B cell (primary cell): ENCODE results near the gene RAE1. TPM values are rescaled to one million over a fixed set of nuclear protein-coding genes. Genes with fewer than 3 reads are reported as not detected.

Experiments
- ATAC-seq: fragments of 200-7000 bp; cut with Tn5 transposase; one replicate; pipeline ENCODE4 v1.10.0; 2021; ENCODE audit warnings: low read depth, mild to moderate bottlenecking, moderate number of reproducible peaks, moderate library complexity
- CTCF ChIA-PET: fragments of 350-600 bp; sonication (Branson Sonifier 250); formaldehyde crosslinking; loops from one replicate; lab custom pipeline; 2021; ENCODE audit warnings: antibody characterized with exemption, inconsistent platforms; lab: Charles Lee
- POLR2A ChIA-PET: fragments of 350-600 bp; sonication (Branson Sonifier 250); formaldehyde crosslinking; loops from one replicate; lab custom pipeline; 2021; ENCODE audit warnings: antibody characterized with exemption; lab: Charles Lee
- DNase-seq: peaks from one replicate; pipeline ENCODE4 v3.0.0; 2013
- H2AFZ ChIP-seq: 2 replicates; pipeline ENCODE4 v1.6.1; 2012; ENCODE audit warnings: mild to moderate bottlenecking, low read depth, low read length; ENCODE audit not compliant: insufficient read depth, poor library complexity, severe bottlenecking
- H3K27ac ChIP-seq, 2 donors: 1 replicate in 1 of 2; 2 replicates in 1 of 2; pipeline ENCODE4 v1.5.1; 2012 to 2013; ENCODE audit warnings: low read length in 2 of 2, mild to moderate bottlenecking in 2 of 2, moderate library complexity in 1 of 2
- H3K27me3 ChIP-seq, 4 experiments: fragments of 200-600 bp in 1 of 4; sonication (generic) in 1 of 4; replicated peaks in 1 of 4; 1 replicate in 2 of 4; 2 replicates in 2 of 4; pipeline versions ENCODE4 v1.6.1 to v1.7.0; 2013 to 2016; ENCODE audit warnings: low read length in 3 of 4, mild to moderate bottlenecking in 2 of 4, mixed read lengths in 1 of 4, moderate library complexity in 1 of 4; ENCODE audit not compliant: insufficient read depth in 4 of 4, control insufficient read depth in 3 of 4; ENCODE audit errors: control extremely low read depth in 1 of 4
- H3K36me3 ChIP-seq, 2 experiments: replicated peaks in 1 of 2; 1 replicate in 1 of 2; 2 replicates in 1 of 2; pipeline versions ENCODE4 v1.6.1 to v1.7.1; 2013; ENCODE audit warnings: low read length in 1 of 2; ENCODE audit not compliant: insufficient read depth in 2 of 2, control insufficient read depth in 1 of 2; ENCODE audit errors: control extremely low read depth in 1 of 2, extremely low read depth in 1 of 2
- H3K4me1 ChIP-seq, 2 donors: fragments of 200-600 bp in 1 of 2; sonication (generic) in 1 of 2; 1 replicate in 1 of 2; 2 replicates in 1 of 2; pipeline versions ENCODE4 v1.5.1 to v1.6.1; 2013 to 2017; ENCODE audit warnings: low read length in 2 of 2; ENCODE audit not compliant: control insufficient read depth in 2 of 2, insufficient read depth in 2 of 2
- H3K4me2 ChIP-seq: replicated peaks from 2 replicates; pipeline ENCODE3; 2012; ENCODE audit warnings: mild to moderate bottlenecking, low read depth, low read length; ENCODE audit not compliant: poor library complexity, severe bottlenecking
- H3K4me3 ChIP-seq, 5 experiments: fragments of 200-600 bp in 1 of 5; sonication (generic) in 1 of 5; 1 replicate in 3 of 5; 2 replicates in 2 of 5; pipeline versions ENCODE4 v1.5.1 to v1.7.0; 2011 to 2016; ENCODE audit warnings: low read length in 4 of 5, mild to moderate bottlenecking in 4 of 5, low read depth in 2 of 5, control low read depth in 1 of 5, moderate library complexity in 1 of 5; ENCODE audit not compliant: insufficient read depth in 1 of 5; ENCODE audit errors: control extremely low read depth in 1 of 5, extremely low read depth in 1 of 5
- H3K79me2 ChIP-seq: fragments of 200-600 bp; sonication (generic); one replicate; pipeline ENCODE4 v1.6.0; 2016; ENCODE audit warnings: low read length; ENCODE audit not compliant: control insufficient read depth, insufficient read depth
- H3K9ac ChIP-seq: fragments of 200-600 bp; sonication (generic); 2 replicates; pipeline ENCODE4 v1.6.1; 2017; ENCODE audit warnings: mild to moderate bottlenecking, low read length, moderate library complexity
- H3K9me3 ChIP-seq, 3 donors: one replicate each; pipeline versions ENCODE4 v1.6.1 to v1.7.1; 2013; ENCODE audit warnings: low read length in 2 of 3; ENCODE audit not compliant: control insufficient read depth in 2 of 3, insufficient read depth in 1 of 3; ENCODE audit errors: control extremely low read depth in 1 of 3
- H4K20me1 ChIP-seq: 2 replicates; pipeline ENCODE4 v1.6.0; 2012; ENCODE audit warnings: mild to moderate bottlenecking, low read length; ENCODE audit not compliant: insufficient read depth, control insufficient read depth, poor library complexity, severe bottlenecking
- H3K27ac Mint-ChIP-seq: one replicate; pipeline ENCODE4 v1.8.0; 2021; ENCODE audit warnings: mixed read lengths
- H3K27me3 Mint-ChIP-seq: one replicate; pipeline ENCODE4 v1.8.0; 2021; ENCODE audit warnings: mixed read lengths
- H3K4me1 Mint-ChIP-seq: one replicate; pipeline ENCODE4 v1.8.0; 2021; ENCODE audit warnings: mixed read lengths
- H3K4me3 Mint-ChIP-seq: one replicate; pipeline ENCODE4 v1.8.0; 2021; ENCODE audit warnings: mixed read lengths
- H3K9me3 Mint-ChIP-seq: one replicate; pipeline ENCODE4 v1.8.0; 2022; ENCODE audit warnings: mixed read lengths; ENCODE audit not compliant: insufficient read depth
- CTCF ChIP-seq: fragments of 200-600 bp; IDR thresholded peaks from one replicate; pipeline ENCODE4 v1.8.0; 2022; ENCODE audit warnings: antibody characterized with exemption, mild to moderate bottlenecking
- EZH2 ChIP-seq: IDR thresholded peaks from 2 replicates; pipeline ENCODE4 v1.6.1; 2012; ENCODE audit warnings: borderline replicate concordance, low read depth, mild to moderate bottlenecking, moderate library complexity, low read length; ENCODE audit not compliant: insufficient read depth, poor library complexity, severe bottlenecking
- WGBS: methylation state at CpG from one replicate; pipeline ENCODE4 v1.1.5; 2013; ENCODE audit warnings: missing lambda C conversion rate; ENCODE audit not compliant: insufficient coverage; 5-methylcytosine and 5-hydroxymethylcytosine counted together
- intact Hi-C: fragments of 100-400 bp; cut with micrococcal nuclease; formaldehyde crosslinking; loops from one replicate; pipeline ENCODE4 v1.10.0; 2022
- polyA plus RNA-seq: library from polyadenylated mRNA; depleted of rRNA; stranded (reverse); fragments of >200 nt; gene quantifications from 2 replicates; pipeline ENCODE4 v1.2.3, GENCODE V29; 2012
- total RNA-seq, 2 donors: library from RNA; stranded (reverse); fragments of 120-200 nt in 1 of 2; gene quantifications; 1 replicate in 1 of 2; 2 replicates in 1 of 2; pipeline versions ENCODE4 v1.2.3 to v1.2.4, GENCODE V29; 2013 to 2022

The RAE1 gene
- total and polyA plus RNA-seq, 2 donors (not counting 1 experiment from before 2014, with no cell fraction given): 32.6 to 33.3 TPM

DNA sequence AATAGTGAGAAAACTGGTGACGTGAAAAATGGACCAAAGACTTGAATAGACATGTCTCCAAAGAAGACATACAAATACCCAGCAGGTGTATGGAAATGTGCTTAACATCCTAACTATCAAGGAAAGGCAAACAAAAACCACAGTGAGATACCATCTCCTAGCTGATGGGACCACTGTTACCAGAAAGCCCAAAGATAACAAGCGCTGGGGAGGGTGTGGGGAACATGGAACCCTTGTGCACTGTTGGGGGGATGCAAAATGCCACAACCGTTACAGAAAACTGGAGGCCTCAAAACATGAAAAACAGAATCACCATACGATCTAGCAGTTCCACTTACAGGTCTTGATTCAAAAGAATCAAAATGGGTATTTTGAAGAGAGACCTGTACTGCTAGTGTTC lies 20.3 kb downstream of the RAE1 start:
- POLR2A ChIA-PET: no interaction called here

GRCh38 chr20:57372157-57372556 lies 21.1 kb downstream of the RAE1 start:
- H3K4me1 ChIP-seq: no peaks in the 10 kb centered on the region
- TF ChIP-seq CTCF (no peak), EZH2 (no peak)
- H3K36me3 ChIP-seq: peaks cover 3 to 86% of the 10 kb centered on the region in 2 experiments
- intact Hi-C loops: no loop called here
- H3K9me3 ChIP-seq: no peaks in the 10 kb centered on the region
- H3K27ac ChIP-seq: no peak overlapping the region
- H3K4me2 ChIP-seq: no peak overlapping the region
- no peak overlapping the region for H3K4me3 ChIP-seq
- POLR2A ChIA-PET: no interaction called here
- DNase-seq (no peak), ATAC-seq (no peak)
- WGBS: 96% methylated on average over 9 of the region's 9 CpGs
- Mint-ChIP-seq H3K4me1 (peaks cover 5% of the 10 kb centered on the region), H3K4me3 (no peak overlapping the region), H3K9me3 (no peaks in the 10 kb centered on the region), H3K27me3 (no peaks in the 10 kb centered on the region), H3K27ac (no peak overlapping the region)
- H3K27me3 ChIP-seq: no peaks in the 10 kb centered on the region
- no peaks in the 10 kb centered on the region for H4K20me1 ChIP-seq
- H3K9ac ChIP-seq: no peak overlapping the region
- H3K79me2 ChIP-seq: no peaks in the 10 kb centered on the region
- no peak overlapping the region for H2AFZ ChIP-seq
- CTCF ChIA-PET: no interaction called here

More for the DNA sequence above, 20.3 kb downstream of the RAE1 start:
- Histone ChIP-seq H3K4me2 (no peak overlapping the region), H3K36me3 (peaks cover 4 to 88% of the 10 kb centered on the region in 2 experiments), H3K9me3 (no peaks in the 10 kb centered on the region), H3K4me1 (no peaks in the 10 kb centered on the region), H3K27ac (no peak overlapping the region), H3K79me2 (no peaks in the 10 kb centered on the region), H3K4me3 (no peak overlapping the region), H3K9ac (no peak overlapping the region), H4K20me1 (no peaks in the 10 kb centered on the region), H2AFZ (no peak overlapping the region), H3K27me3 (no peaks in the 10 kb centered on the region)
- H3K27ac Mint-ChIP-seq: no peak overlapping the region
- H3K27me3 Mint-ChIP-seq: no peaks in the 10 kb centered on the region
- no peaks in the 10 kb centered on the region for H3K9me3 Mint-ChIP-seq
- TF ChIP-seq CTCF (no peak), EZH2 (no peak)
- no peak overlapping the region for H3K4me3 Mint-ChIP-seq
- intact Hi-C loops: no loop called here
- peaks cover 5% of the 10 kb centered on the region for H3K4me1 Mint-ChIP-seq
- CTCF ChIA-PET: no interaction called here
- ATAC-seq (no peak), DNase-seq (no peak)
- 100% methylated on average over 1 of the region's 4 CpGs for WGBS
